ENCODE data around the gene FHDC1. TPM values are rescaled to one million over a fixed set of nuclear protein-coding genes. Genes with fewer than 3 reads are reported as not detected.

FHDC1 gene
- total and polyA plus RNA-seq, 10 of the 15 experiments (the other 5 are each of a cell fraction or from before 2014, with no cell fraction given) = 0.04 to 0.12 (median 0.06) TPM; not detected in 3

DNA sequence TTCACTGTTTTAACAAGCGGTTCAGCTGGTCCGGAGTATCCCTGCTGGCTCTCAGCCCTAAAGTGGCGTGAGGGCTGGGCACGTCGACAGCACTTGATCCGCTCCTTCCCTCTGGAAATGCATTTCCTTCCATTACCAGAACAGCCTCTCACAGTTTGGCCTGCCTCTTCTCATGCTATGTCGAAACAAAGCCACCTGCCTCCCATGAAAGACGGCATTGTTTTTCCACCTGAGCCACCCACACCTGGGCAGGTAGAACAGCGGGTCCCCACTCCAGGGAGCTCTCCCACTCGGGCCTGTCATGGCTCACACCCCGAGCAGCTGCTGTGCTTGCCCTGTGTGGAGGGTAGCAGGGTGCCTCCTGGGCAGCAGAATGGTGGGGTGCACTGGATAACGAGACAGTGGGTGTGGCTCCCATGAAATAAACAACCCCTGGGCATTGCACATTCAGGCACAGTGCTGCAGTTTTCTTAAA lies 86.2 kb downstream of the FHDC1 start:
- WGBS (ENCODE audit: insufficient coverage, insufficient replicate concordance, low lambda C conversion rate, missing lambda C conversion rate) = 50% methylated on average over 12 of the region's 12 CpGs
- Histone ChIP-seq H3K9me3 (replicated peaks; ENCODE audit: control insufficient read depth, insufficient read depth, low read length) (no peaks in the 10 kb centered on the region; the same call in none of the 3 replicates), H3K36me3 (ENCODE audit: control insufficient read depth in 2 of 2, insufficient read depth in 2 of 2, low read length in 1 of 2) (no peaks in the 10 kb centered on the region), H2AFZ (ENCODE audit: control insufficient read depth, low read depth, low read length) (no peak overlapping the region), H4K20me1 (ENCODE audit: control insufficient read depth, insufficient read depth) (no peaks in the 10 kb centered on the region), H3K27ac (ENCODE audit: control insufficient read depth, insufficient read depth) (no peak overlapping the region), H3K4me3 (no peak overlapping the region), H3K27me3 (replicated peaks in 1 of 2; ENCODE audit: control insufficient read depth in 2 of 2, insufficient read depth in 2 of 2, low read length in 1 of 2) (no peaks in the 10 kb centered on the region; a peak in 1 of 4 replicates), H3K79me2 (ENCODE audit: control insufficient read depth, insufficient read depth, low read length) (no peaks in the 10 kb centered on the region), H3K4me1 (ENCODE audit: control insufficient read depth, insufficient read depth, low read length) (0 out of 2 replicates have a peak, but pooled peaks cover 5% of the 10 kb centered on the region), H3K9ac (ENCODE audit: control insufficient read depth, insufficient read depth, low read length) (no peak overlapping the region), H3K4me2 (ENCODE audit: control insufficient read depth, insufficient read depth) (no peak overlapping the region)
- BruUV-seq (replicated peaks) = no TSS peak
- ChIA-PET POLR2A (no interaction called here), RAD21 (ENCODE audit: unreplicated experiment) (no interaction called here), CTCF (no interaction called here), SMC1A (ENCODE audit: uncharacterized antibody, unreplicated experiment) (no interaction called here)
- DNase-seq (ENCODE audit: low read depth, low spot score) = no peak
- no peak for FAIRE-seq
- intact Hi-C loops (cut with micrococcal nuclease; ENCODE audit: unreplicated experiment) (no loop called here), in situ Hi-C loops (cut with MboI) (no loop called here)
- TF ChIP-seq CHD1 (IDR thresholded peaks at IDR 0.05; ENCODE audit: low read depth, low read length) = no peak
- ATAC-seq = no peak

DNA sequence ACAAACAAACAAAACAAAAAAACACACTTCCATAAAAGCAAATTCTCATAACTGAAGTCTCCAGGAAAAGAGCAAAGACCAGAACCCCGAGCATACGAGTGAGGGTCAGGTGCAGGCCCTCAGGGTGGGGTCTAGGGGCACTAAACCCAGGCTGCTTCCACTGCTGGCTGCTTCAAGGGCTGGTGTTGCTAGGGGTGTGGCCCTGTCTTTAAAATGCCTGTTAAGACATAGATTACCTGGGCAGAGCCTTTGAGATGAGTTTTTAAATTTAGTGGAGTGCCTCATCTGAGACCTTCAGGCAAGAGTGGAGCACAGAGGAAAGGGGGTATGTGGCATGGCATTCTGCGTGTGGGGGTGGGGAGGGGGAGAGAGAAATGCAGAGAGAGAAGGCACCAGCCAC lies 87.0 kb downstream of the FHDC1 start:
- Histone ChIP-seq H3K9me3 (replicated peaks; ENCODE audit: control insufficient read depth, insufficient read depth, low read length) (no peaks in the 10 kb centered on the region; the same call in 1 of the 3 replicates), H3K9ac (ENCODE audit: control insufficient read depth, insufficient read depth, low read length) (no peak overlapping the region), H3K27me3 (replicated peaks in 1 of 2; ENCODE audit: control insufficient read depth in 2 of 2, insufficient read depth in 2 of 2, low read length in 1 of 2) (no peaks in the 10 kb centered on the region), H3K4me1 (ENCODE audit: control insufficient read depth, insufficient read depth, low read length) (0 out of 2 replicates have a peak, but pooled peaks cover 5% of the 10 kb centered on the region), H3K4me3 (no peak overlapping the region), H3K27ac (ENCODE audit: control insufficient read depth, insufficient read depth) (no peak overlapping the region), H4K20me1 (ENCODE audit: control insufficient read depth, insufficient read depth) (no peaks in the 10 kb centered on the region), H3K36me3 (ENCODE audit: control insufficient read depth in 2 of 2, insufficient read depth in 2 of 2, low read length in 1 of 2) (no peaks in the 10 kb centered on the region), H3K4me2 (ENCODE audit: control insufficient read depth, insufficient read depth) (no peak overlapping the region), H3K79me2 (ENCODE audit: control insufficient read depth, insufficient read depth, low read length) (no peaks in the 10 kb centered on the region), H2AFZ (ENCODE audit: control insufficient read depth, low read depth, low read length) (no peak overlapping the region)
- no peak for DNase-seq (ENCODE audit: low read depth, low spot score)
- no peak for ATAC-seq
- SMC1A ChIA-PET (ENCODE audit: uncharacterized antibody, unreplicated experiment) = no interaction called here
- RAD21 ChIA-PET (ENCODE audit: unreplicated experiment) = no interaction called here
- no peak for FAIRE-seq
- BruUV-seq (replicated peaks) = no TSS peak
- 18% methylated on average over 3 of the region's 3 CpGs for WGBS (ENCODE audit: insufficient coverage, insufficient replicate concordance, low lambda C conversion rate, missing lambda C conversion rate)
- intact Hi-C loops (cut with micrococcal nuclease; ENCODE audit: unreplicated experiment) = no loop called here
- CTCF ChIA-PET = no interaction called here
- POLR2A ChIA-PET = no interaction called here
- in situ Hi-C loops (cut with MboI) = no loop called here
- TF ChIP-seq SPI1 (IDR thresholded peaks at IDR 0.05; ENCODE audit: borderline replicate concordance, insufficient read depth, low read depth, low read length) (no peak), ETV6 (conservative IDR thresholded peaks at IDR 0.05 in 1 of 2, IDR thresholded peaks at IDR 0.05 in 1 of 2; ENCODE audit: borderline replicate concordance in 1 of 2, low read depth in 1 of 2) (no peak), SMARCA5 (IDR thresholded peaks at IDR 0.05) (no peak), HDGF (IDR thresholded peaks at IDR 0.05) (no peak), FOS (IDR thresholded peaks at IDR 0.05; ENCODE audit: borderline replicate concordance, extremely low read depth, insufficient read length) (no peak), RELA (IDR thresholded peaks at IDR 0.05; ENCODE audit: borderline replicate concordance, partially characterized antibody) (no peak), BCL11A (IDR thresholded peaks at IDR 0.05; ENCODE audit: low read depth, low read length) (no peak)
- TF ChIP-seq, protein P1, sequence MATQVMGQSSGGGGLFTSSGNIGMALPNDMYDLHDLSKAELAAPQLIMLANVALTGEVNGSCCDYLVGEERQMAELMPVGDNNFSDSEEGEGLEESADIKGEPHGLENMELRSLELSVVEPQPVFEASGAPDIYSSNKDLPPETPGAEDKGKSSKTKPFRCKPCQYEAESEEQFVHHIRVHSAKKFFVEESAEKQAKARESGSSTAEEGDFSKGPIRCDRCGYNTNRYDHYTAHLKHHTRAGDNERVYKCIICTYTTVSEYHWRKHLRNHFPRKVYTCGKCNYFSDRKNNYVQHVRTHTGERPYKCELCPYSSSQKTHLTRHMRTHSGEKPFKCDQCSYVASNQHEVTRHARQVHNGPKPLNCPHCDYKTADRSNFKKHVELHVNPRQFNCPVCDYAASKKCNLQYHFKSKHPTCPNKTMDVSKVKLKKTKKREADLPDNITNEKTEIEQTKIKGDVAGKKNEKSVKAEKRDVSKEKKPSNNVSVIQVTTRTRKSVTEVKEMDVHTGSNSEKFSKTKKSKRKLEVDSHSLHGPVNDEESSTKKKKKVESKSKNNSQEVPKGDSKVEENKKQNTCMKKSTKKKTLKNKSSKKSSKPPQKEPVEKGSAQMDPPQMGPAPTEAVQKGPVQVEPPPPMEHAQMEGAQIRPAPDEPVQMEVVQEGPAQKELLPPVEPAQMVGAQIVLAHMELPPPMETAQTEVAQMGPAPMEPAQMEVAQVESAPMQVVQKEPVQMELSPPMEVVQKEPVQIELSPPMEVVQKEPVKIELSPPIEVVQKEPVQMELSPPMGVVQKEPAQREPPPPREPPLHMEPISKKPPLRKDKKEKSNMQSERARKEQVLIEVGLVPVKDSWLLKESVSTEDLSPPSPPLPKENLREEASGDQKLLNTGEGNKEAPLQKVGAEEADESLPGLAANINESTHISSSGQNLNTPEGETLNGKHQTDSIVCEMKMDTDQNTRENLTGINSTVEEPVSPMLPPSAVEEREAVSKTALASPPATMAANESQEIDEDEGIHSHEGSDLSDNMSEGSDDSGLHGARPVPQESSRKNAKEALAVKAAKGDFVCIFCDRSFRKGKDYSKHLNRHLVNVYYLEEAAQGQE (IDR thresholded peaks at IDR 0.05; ENCODE audit: low read depth, low read length) = no peak
- TF ChIP-seq, protein P2, sequence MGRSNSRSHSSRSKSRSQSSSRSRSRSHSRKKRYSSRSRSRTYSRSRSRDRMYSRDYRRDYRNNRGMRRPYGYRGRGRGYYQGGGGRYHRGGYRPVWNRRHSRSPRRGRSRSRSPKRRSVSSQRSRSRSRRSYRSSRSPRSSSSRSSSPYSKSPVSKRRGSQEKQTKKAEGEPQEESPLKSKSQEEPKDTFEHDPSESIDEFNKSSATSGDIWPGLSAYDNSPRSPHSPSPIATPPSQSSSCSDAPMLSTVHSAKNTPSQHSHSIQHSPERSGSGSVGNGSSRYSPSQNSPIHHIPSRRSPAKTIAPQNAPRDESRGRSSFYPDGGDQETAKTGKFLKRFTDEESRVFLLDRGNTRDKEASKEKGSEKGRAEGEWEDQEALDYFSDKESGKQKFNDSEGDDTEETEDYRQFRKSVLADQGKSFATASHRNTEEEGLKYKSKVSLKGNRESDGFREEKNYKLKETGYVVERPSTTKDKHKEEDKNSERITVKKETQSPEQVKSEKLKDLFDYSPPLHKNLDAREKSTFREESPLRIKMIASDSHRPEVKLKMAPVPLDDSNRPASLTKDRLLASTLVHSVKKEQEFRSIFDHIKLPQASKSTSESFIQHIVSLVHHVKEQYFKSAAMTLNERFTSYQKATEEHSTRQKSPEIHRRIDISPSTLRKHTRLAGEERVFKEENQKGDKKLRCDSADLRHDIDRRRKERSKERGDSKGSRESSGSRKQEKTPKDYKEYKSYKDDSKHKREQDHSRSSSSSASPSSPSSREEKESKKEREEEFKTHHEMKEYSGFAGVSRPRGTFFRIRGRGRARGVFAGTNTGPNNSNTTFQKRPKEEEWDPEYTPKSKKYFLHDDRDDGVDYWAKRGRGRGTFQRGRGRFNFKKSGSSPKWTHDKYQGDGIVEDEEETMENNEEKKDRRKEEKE (IDR thresholded peaks at IDR 0.05) = no peak
